ENCODE measurements around the gene SPINK2.

SPINK2 gene

DNA sequence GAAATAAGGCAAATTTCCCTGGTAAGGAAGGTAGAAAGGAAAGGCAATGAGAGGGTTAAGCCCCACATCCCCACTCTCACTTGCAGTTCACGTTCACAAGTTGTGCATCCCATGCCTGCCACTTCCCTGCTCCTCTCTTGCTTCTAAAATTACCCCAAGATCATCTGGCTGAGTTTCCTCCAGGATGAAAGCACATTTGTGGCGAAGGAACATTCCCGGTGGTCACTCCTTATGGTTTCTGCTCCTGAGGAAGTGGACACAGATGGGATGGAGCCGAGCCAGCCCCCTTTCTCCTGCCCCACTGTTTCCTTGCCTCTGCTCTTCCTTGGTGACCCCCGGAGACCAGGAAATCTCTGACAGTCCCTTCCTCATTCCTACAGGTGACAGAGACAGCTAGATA lies 37.5 kb downstream of the SPINK2 start:
- Histone ChIP-seq H3K9ac (ENCODE audit: low read depth, low read length) (no peak overlapping the region), H3K9me3 (ENCODE audit: control insufficient read depth, insufficient read depth, low read length) (no peaks in the 10 kb centered on the region), H3K36me3 (ENCODE audit: insufficient read depth, low read length) (no peaks in the 10 kb centered on the region), H3K4me1 (ENCODE audit: insufficient read depth, low read length) (peaks cover 7% of the 10 kb centered on the region)

DNA sequence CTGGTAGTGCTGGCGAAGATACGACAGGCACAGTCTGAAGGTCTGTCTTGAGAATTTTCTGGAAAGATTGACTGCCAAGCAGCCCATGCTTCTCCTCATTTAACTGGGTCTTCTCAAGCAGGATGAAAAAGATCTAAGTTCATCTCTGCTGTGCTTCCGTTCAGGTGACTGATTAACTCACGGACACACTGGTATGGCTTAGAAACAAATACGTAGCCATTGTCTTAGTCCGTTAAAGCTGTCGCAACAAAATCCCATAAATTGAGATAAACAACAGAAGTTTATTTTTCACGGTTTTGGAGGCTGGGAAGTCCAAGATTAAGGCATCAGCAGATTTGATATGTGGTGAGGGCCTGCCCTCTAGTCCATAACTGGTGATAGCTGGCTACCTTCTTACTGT lies 39.5 kb downstream of the SPINK2 start:
- Histone ChIP-seq H3K9me3 (ENCODE audit: control insufficient read depth, insufficient read depth, low read length) (no peaks in the 10 kb centered on the region), H3K9ac (ENCODE audit: low read depth, low read length) (no peak overlapping the region), H3K36me3 (ENCODE audit: insufficient read depth, low read length) (no peaks in the 10 kb centered on the region), H3K4me1 (ENCODE audit: insufficient read depth, low read length) (no peaks in the 10 kb centered on the region; the same call in 1 of the 2 replicates)

DNA sequence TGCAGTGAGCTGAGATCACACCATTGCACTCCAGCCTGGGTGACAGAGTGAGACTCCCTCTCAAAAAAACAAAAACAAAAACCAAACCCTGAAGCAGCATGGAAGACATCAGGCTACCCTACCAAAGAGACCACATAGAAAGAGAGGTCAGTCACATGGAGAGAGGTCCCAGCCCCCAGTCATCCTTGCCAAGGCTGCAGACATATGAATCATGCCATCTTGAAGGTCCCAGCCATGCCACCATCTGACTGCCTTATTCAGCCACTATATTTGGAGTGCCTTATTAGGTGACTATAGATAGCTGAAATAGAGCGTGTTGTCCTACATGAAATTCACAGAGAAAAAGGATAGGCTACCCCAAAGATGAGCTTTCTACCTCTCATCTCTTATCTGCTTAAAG lies 48.2 kb downstream of the SPINK2 start:
- H3K4me1 ChIP-seq (ENCODE audit: insufficient read depth, low read length) = peaks cover 6% of the 10 kb centered on the region
- no peaks in the 10 kb centered on the region for H3K36me3 ChIP-seq (ENCODE audit: insufficient read depth, low read length)
- no peaks in the 10 kb centered on the region for H3K9me3 ChIP-seq (ENCODE audit: control insufficient read depth, insufficient read depth, low read length)

DNA sequence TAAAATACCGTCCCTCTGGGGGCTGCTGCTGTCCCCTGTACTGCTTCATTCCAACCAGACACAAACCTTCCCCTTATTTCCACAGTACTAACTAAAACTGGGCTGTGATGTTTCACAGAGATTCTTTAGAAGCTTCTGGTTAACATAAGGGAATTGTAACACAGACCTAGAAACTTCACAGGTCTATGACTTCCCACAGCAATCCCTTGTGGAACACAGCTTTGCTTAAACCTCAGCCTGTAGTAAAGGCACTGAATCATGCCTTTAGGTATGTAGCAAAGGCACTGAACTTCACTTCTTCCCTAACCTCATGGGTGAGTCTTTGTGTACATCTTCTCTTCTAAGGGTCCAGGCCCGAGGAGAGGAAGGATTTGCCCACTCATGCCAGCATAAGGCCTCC lies 49.4 kb downstream of the SPINK2 start:
- H3K36me3 ChIP-seq (ENCODE audit: insufficient read depth, low read length) = no peaks in the 10 kb centered on the region
- H3K9me3 ChIP-seq (ENCODE audit: control insufficient read depth, insufficient read depth, low read length) = no peaks in the 10 kb centered on the region
- H3K4me1 ChIP-seq (ENCODE audit: insufficient read depth, low read length) = peaks cover 9% of the 10 kb centered on the region
- no peak overlapping the region for H3K9ac ChIP-seq (ENCODE audit: low read depth, low read length)

More for the DNA sequence above, 48.2 kb downstream of the SPINK2 start:
- H3K9ac ChIP-seq (ENCODE audit: low read depth, low read length) = no peak overlapping the region

DNA sequence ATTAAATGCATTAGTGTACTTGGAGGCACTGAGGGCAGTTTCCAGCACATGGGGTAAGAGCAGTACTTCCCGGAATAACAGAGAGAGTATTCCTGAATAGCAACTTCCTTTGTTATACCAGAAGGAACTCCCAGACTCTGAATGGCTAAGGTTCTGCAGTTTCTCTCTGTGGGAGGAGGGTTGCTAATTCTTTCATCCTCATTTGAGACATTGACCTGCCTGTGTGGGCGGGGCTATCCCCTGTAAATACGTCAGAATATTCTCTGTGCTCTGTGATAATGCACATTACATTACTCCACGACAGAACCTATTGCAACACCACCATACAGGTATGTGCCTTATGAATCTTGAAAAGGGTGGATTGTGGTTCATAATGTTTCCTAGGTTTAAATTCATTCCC lies 52.7 kb downstream of the SPINK2 start:
- Histone ChIP-seq H3K9me3 (ENCODE audit: control insufficient read depth, insufficient read depth, low read length) (no peaks in the 10 kb centered on the region), H3K36me3 (ENCODE audit: insufficient read depth, low read length) (no peaks in the 10 kb centered on the region), H3K4me1 (ENCODE audit: insufficient read depth, low read length) (peaks cover 21% of the 10 kb centered on the region), H3K9ac (ENCODE audit: low read depth, low read length) (no peak overlapping the region)

DNA sequence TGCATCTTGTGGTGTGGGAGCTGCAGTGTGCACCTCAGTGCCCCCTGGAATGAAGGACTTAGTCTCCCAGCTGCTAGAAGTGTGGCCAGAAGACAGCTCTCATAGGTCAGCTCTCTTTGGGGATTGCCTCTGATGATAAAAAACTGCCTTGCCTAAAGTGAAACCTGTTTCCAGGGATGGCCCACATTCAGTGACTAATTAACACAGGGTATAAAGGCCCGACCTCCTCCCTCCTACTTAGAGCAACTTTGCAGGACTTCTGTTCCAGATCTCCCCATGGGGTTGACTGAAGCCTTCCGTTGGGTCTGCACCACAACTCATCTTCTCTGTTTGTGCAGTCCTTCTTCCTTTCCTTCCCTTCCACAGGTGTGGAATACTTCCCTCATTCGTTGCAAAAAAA lies 53.2 kb downstream of the SPINK2 start:
- Histone ChIP-seq H3K36me3 (ENCODE audit: insufficient read depth, low read length) (no peaks in the 10 kb centered on the region), H3K9ac (ENCODE audit: low read depth, low read length) (no peak overlapping the region), H3K9me3 (ENCODE audit: control insufficient read depth, insufficient read depth, low read length) (no peaks in the 10 kb centered on the region), H3K4me1 (ENCODE audit: insufficient read depth, low read length) (peaks cover 21% of the 10 kb centered on the region)

DNA sequence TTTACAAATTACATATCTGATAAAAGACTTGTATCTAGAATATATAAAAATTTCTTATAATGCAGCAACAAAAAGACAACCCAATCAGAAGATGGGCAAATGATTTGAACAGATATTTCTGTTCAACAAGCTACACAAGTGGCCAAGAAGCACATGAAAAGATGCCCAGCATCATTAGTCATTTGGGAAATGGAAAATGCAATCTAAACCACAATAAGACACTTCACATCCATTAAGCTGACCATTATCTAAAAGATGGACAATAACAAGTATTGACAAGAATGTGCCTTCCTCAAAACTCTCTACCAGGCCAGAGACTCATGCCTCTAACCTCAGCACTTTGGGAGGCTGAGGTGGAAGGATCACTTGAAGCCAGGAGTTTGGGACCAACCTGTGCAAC lies 53.9 kb downstream of the SPINK2 start:
- Histone ChIP-seq H3K4me1 (ENCODE audit: insufficient read depth, low read length) (peaks cover 27% of the 10 kb centered on the region), H3K9me3 (ENCODE audit: control insufficient read depth, insufficient read depth, low read length) (no peaks in the 10 kb centered on the region), H3K36me3 (ENCODE audit: insufficient read depth, low read length) (no peaks in the 10 kb centered on the region)

DNA sequence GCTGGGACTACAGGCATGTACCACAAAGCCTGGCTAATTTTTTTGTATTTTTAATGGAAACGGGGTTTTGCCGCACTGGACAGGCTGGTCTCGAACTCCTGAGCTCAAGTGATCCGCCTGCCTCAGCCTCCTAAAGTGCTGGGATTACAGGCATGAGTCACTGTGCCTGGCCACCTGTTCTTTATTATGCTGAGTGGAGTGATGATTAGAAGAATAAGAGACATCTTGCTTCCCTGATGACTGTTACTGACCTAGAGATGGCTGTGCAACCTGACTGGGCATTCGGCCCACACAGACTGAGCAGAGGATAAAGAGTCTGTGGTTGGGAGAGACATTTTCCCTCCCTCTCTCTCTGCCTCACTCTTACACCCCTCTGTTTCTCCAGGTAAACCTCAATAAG lies 56.7 kb downstream of the SPINK2 start:
- Histone ChIP-seq H3K9ac (ENCODE audit: low read depth, low read length) (no peak overlapping the region), H3K9me3 (ENCODE audit: control insufficient read depth, insufficient read depth, low read length) (no peaks in the 10 kb centered on the region), H3K4me1 (ENCODE audit: insufficient read depth, low read length) (peaks cover 30% of the 10 kb centered on the region), H3K36me3 (ENCODE audit: insufficient read depth, low read length) (no peaks in the 10 kb centered on the region)

More for the DNA sequence above, 53.9 kb downstream of the SPINK2 start:
- no peak overlapping the region for H3K9ac ChIP-seq (ENCODE audit: low read depth, low read length)

DNA sequence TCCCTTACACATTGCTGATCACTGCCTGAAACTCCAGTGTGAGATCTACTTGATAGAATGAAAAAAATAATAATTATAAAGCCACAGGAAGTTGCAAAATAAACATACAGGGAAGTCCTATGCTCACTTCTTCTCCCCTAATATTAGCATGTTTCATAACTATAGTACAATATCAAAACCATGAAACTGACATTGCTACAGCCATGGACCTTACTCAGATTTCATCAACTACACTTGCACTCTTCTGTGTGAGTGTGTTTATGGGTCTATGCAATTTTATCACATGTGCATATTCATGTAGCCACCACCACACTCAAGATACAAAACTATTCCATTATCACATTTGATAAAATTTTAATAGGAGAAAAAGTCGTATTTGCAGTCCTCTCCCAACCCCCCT lies 57.3 kb downstream of the SPINK2 start:
- Histone ChIP-seq H3K4me1 (ENCODE audit: insufficient read depth, low read length) (peaks cover 32% of the 10 kb centered on the region), H3K9ac (ENCODE audit: low read depth, low read length) (no peak overlapping the region), H3K36me3 (ENCODE audit: insufficient read depth, low read length) (no peaks in the 10 kb centered on the region)

DNA sequence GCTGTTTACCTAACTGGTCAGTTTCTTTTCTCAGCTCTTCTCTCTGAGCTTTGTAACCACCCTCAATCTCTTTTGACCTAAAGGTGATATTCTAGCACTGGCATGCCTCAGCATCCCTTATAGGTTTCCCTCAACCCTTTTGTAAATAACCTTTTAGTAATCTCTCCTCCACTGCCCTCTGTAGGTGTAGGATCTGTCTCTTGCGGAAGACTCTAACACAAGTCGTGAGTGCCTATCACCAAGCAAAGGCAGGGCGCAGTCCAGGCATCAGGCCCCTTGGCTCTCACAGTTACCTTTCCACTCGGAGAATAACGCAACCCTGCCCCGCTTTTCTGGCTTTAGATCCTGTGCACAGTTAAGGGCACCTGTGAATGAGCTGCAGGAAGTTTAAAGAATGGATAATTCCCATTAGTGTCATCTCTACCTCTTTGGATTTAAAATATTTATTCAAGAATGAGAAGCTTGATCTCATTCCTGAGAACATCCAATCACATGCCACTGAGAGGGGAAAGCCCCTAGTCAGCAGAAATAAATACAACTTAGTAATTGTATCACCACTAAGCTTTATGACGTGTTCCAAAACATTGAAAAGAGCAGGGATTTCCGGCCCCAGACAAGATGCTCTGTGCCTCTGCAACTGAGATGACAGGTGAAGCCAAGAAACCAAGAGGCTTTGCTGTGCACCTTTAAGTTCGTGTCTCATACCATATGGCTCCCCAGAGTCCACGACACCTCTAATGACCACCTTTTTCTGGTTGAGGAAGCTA lies 58.8 kb downstream of the SPINK2 start:
- H3K36me3 ChIP-seq (ENCODE audit: insufficient read depth, low read length) = no peaks in the 10 kb centered on the region
- no peak overlapping the region for H3K9ac ChIP-seq (ENCODE audit: low read depth, low read length)
- peaks cover 37% of the 10 kb centered on the region for H3K4me1 ChIP-seq (ENCODE audit: insufficient read depth, low read length)
- H3K9me3 ChIP-seq (ENCODE audit: control insufficient read depth, insufficient read depth, low read length) = no peaks in the 10 kb centered on the region

More for the DNA sequence above, 57.3 kb downstream of the SPINK2 start:
- H3K9me3 ChIP-seq (ENCODE audit: control insufficient read depth, insufficient read depth, low read length) = no peaks in the 10 kb centered on the region

DNA sequence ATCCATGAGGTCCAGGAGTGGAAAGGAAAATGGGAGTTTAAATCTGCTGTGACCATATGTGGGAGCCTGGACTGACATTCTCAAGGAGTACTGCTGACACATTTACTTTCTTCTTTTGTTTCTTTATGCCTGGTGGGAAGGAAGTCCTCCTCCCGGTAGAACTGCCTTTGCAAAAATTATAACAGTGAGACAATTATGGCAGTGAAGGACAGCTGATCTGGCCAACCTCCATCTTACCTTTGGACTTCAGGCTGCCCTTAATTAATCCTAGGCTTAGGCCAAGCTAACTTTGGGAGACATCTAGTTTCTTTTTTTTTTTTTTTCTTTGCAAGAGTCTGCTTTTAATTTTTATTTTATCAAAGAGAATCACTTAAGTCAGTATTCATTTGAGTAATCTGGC lies 61.3 kb downstream of the SPINK2 start:
- no peaks in the 10 kb centered on the region for H3K36me3 ChIP-seq (ENCODE audit: insufficient read depth, low read length)
- H3K9me3 ChIP-seq (ENCODE audit: control insufficient read depth, insufficient read depth, low read length) = no peaks in the 10 kb centered on the region
- H3K4me1 ChIP-seq (ENCODE audit: insufficient read depth, low read length) = peaks cover 43% of the 10 kb centered on the region
- H3K9ac ChIP-seq (ENCODE audit: low read depth, low read length) = no peak overlapping the region
